Heart left ventricle (tissue), 16 donors: ENCODE results near the gene MRNIP. TPM values are rescaled to one million over a fixed set of nuclear protein-coding genes. Genes with fewer than 3 reads are reported as not detected.

Experiments used
- ATAC-seq, 4 donors: fragments of 200-7000 bp; cut with Tn5 transposase; one replicate each; pipeline ENCODE4 v1.9.1; 2020 to 2022; ENCODE audit warnings: moderate library complexity in 4 of 4, mild to moderate bottlenecking in 3 of 4, moderate number of reproducible peaks in 1 of 4
- DNase-seq, 5 donors: peaks; one replicate each; pipeline ENCODE4 v3.0.0-alpha.2; 2020
- H3K27ac ChIP-seq, 12 donors: fragments of 200-600 bp; sonication (generic) in 4 of 12; one replicate each; pipeline versions ENCODE4 v1.5.0 to v1.8.0; 2016 to 2022; ENCODE audit warnings: mild to moderate bottlenecking in 2 of 12
- H3K27me3 ChIP-seq, 9 donors: fragments of 200-600 bp; sonication (generic) in 2 of 9; one replicate each; pipeline versions ENCODE4 v1.5.1 to v1.8.0; 2016 to 2022; ENCODE audit warnings: mild to moderate bottlenecking in 3 of 9
- H3K36me3 ChIP-seq, 9 donors: fragments of 200-600 bp; sonication (generic) in 2 of 9; one replicate each; pipeline versions ENCODE4 v1.5.0 to v1.8.0; 2018 to 2022; ENCODE audit warnings: mild to moderate bottlenecking in 2 of 9
- H3K4me1 ChIP-seq, 12 donors: fragments of 200-600 bp; sonication (generic) in 4 of 12; one replicate each; pipeline versions ENCODE4 v1.5.0 to v1.8.0; 2016 to 2022; ENCODE audit warnings: mild to moderate bottlenecking in 3 of 12
- H3K4me3 ChIP-seq, 12 donors: fragments of 200-600 bp; sonication (generic) in 4 of 12; one replicate each; pipeline versions ENCODE4 v1.5.0 to v1.8.0; 2017 to 2022; ENCODE audit warnings: mild to moderate bottlenecking in 9 of 12, moderate library complexity in 4 of 12
- H3K9me3 ChIP-seq, 12 donors: fragments of 200-600 bp; sonication (generic) in 4 of 12; one replicate each; pipeline versions ENCODE4 v1.5.0 to v1.8.0; 2016 to 2022; ENCODE audit warnings: mild to moderate bottlenecking in 1 of 12
- CTCF ChIP-seq, 12 donors: fragments of 200-600 bp; sonication (generic) in 4 of 12; IDR thresholded peaks; one replicate each; pipeline versions ENCODE4 v1.5.0 to v1.8.0; 2018 to 2022; ENCODE audit warnings: antibody characterized with exemption in 12 of 12, mild to moderate bottlenecking in 5 of 12
- POLR2A ChIP-seq, 2 donors: fragments of 450-650 bp; IDR thresholded peaks; one replicate each; pipeline ENCODE4 v1.6.1; 2017; ENCODE audit warnings: antibody characterized with exemption in 2 of 2, mild to moderate bottlenecking in 2 of 2, moderate library complexity in 2 of 2
- WGBS, 4 donors: extraction: QIAGEN DNeasy Blood & Tissue Kit in 2 of 4; methylation state at CpG; one replicate each; pipeline versions ENCODE4 v1.1.5 to v1.1.7; 2013 to 2018; 5-methylcytosine and 5-hydroxymethylcytosine counted together
- intact Hi-C, 10 donors: fragments of 100-400 bp; cut with DNase I; formaldehyde crosslinking; loops; one replicate each; pipeline versions ENCODE4 v1.11.1 to v1.14.2; 2022
- polyA plus RNA-seq, 2 donors: library from polyadenylated mRNA; stranded (reverse); fragments of 200-250 nt; gene quantifications; one replicate each; pipeline ENCODE4 v1.2.3, GENCODE V29; 2013
- total RNA-seq, 9 donors: library from RNA; depleted of rRNA in 2 of 9; stranded (reverse); fragments of >200 nt in 2 of 9; fragmentation: NEBNext Ultra II Directional in 3 of 9; extraction: Animal tissue kit (Norgen Biotek cat#: 25700) in 3 of 9; gene quantifications; one replicate each; pipeline versions ENCODE4 v1.1.0 to v1.2.4, GENCODE V29; 2016 to 2023
- donor health status: ischemic (EF 13 %, LVEDD 7.1; RV severe dilation, severe dysfunction).
- donor health status: healthy with polysubstance abuse.
- donor health status: DM: no; HTN: yes; CAD: no.
- donor health status: DM: no; HTN: no; CAD: no.
- donor health status: ischemic (EF 25% LVEDD 6.9; RV normal size, moderate dysfunction).
- donor health status: ischemic (EF 25% LVEDD 5.7; RV mildly dilated, moderate dysfunction).
- donor health status: healthy.
- donor health status: DM: yes; HTN: yes; CAD: no.
- donor health status: ischemic (EF 35%, LVEDD 5.7; RV mildly dilated, moderate dysfunction).
- donor health status: nonischemic (EF 11% LVEDD 7.7; RV severe dilation, severe dysfunction).
- donor health status: DM: yes; HTN: yes; CAD: no.
- donor health status: PGD.
- donor health status: ischemic (EF 29% LVEDD 5.4; RV normal size, mild dysfunction).
- donor health status: nonischemic (EF 23%, LVEDD 6.1; RV moderate dilation, normal function).

Gene MRNIP
- total and polyA plus RNA-seq, 11 donors: 8.5 to 24.1 (median 12.3) TPM

GRCh38 chr5:179805529-179806249, 52.9 kb downstream of the MRNIP start:
- Histone ChIP-seq H3K4me3 (peak overlapping the region; percentile 73 to 100 (median 96)), H3K9me3 (no peaks in the 10 kb centered on the region), H3K4me1 (peaks cover 0 to 51% (median 39%) of the 10 kb centered on the region in 12 donors), H3K27ac (peak overlapping the region; percentile 89 to 98 (median 96)), H3K27me3 (no peaks in the 10 kb centered on the region), H3K36me3 (peaks cover 0 to 20% (median 6%) of the 10 kb centered on the region in 9 donors)
- DNase-seq (peak in 4 of 5 donors; percentile 49 to 66 (median 60)), ATAC-seq (peak in 3 of 4 donors; percentile 26 to 54 (median 38))
- TF ChIP-seq CTCF (IDR thresholded peaks at IDR 0.05) (no peak), POLR2A (IDR thresholded peaks at IDR 0.05) (peak in 1 of 2 donors; percentile 22)
- intact Hi-C loops: loop anchor here in 5 of 10 donors (2.0 to 10.0 kb wide), 3 partner anchors 15 to 99 kb away; partner anchors contain the start of genes TBC1D9B (in 3 of the 5), SQSTM1 (in 2 of the 5) and MRNIP (in 1 of the 5)
- WGBS, 4 donors: 4 to 22% (median 5%) methylated on average over 12 to 65 of the region's 65 CpGs

- Histone ChIP-seq H3K9me3 (no peaks in the 10 kb centered on the region), H3K4me1 (peaks cover 0 to 51% (median 39%) of the 10 kb centered on the region in 12 donors), H3K27ac (peak overlapping the region in 11 of 12 donors; percentile 89 to 98 (median 96)), H3K4me3 (peak overlapping the region; percentile 73 to 100 (median 96)), H3K36me3 (peaks cover 0 to 24% (median 12%) of the 10 kb centered on the region in 9 donors), H3K27me3 (no peaks in the 10 kb centered on the region)
- peak in 2 of 4 donors; percentile 1 to 2 for ATAC-seq
- DNase-seq: peak in 2 of 5 donors; percentile 31 to 42
- WGBS, 4 donors: 42 to 51% (median 46%) methylated on average over 5 to 9 of the region's 9 CpGs
- intact Hi-C loops: loop anchor here in 3 of 10 donors (10.0 kb wide), 2 partner anchors 50 to 100 kb away; partner anchors contain the start of genes TBC1D9B (in 3 of the 3) and MRNIP (in 1 of the 3)
- TF ChIP-seq CTCF (IDR thresholded peaks at IDR 0.05): no peak
- TF ChIP-seq POLR2A (IDR thresholded peaks at IDR 0.05): no peak
Measured at GRCh38 chr5:179805070-179805528, 53.5 kb downstream of the MRNIP start.

GRCh38 chr5:179804555-179804947, 54.1 kb downstream of the MRNIP start:
- intact Hi-C loops: loop anchor here in 6 of 10 donors (5.0 to 10.0 kb wide), 3 partner anchors 50 to 103 kb away; partner anchors contain the start of genes TBC1D9B (in 6 of the 6) and MRNIP (in 1 of the 6)
- Histone ChIP-seq H3K27me3 (no peaks in the 10 kb centered on the region), H3K36me3 (peaks cover 0 to 30% (median 18%) of the 10 kb centered on the region in 9 donors), H3K27ac (peak overlapping the region in 5 of 12 donors; percentile 89 to 98 (median 98)), H3K4me1 (peaks cover 0 to 51% (median 39%) of the 10 kb centered on the region in 12 donors), H3K9me3 (no peaks in the 10 kb centered on the region), H3K4me3 (peak overlapping the region in 5 of 12 donors; percentile 73 to 100 (median 96))
- DNase-seq (peak in 1 of 5 donors; percentile 50), ATAC-seq (no peak)
- 85 to 91% (median 87%) methylated on average over 8 of the region's 8 CpGs for WGBS, 4 donors
- no peak for TF ChIP-seq CTCF (IDR thresholded peaks at IDR 0.05)
- no peak for TF ChIP-seq POLR2A (IDR thresholded peaks at IDR 0.05)
